GM19035 (cell line): ENCODE measurements around the gene CDH5.
"Not testable (repeated sequence)": the region's sequence is repeated elsewhere in the genome, so short reads cannot be mapped to it uniquely, and the experiment has no call there.

Experiments
- ATAC-seq: cut with Tn5 transposase; IDR thresholded peaks from one replicate; pipeline ENCODE4 v1.9.1; 2021; ENCODE audit not compliant: unreplicated experiment

The CDH5 gene

GRCh38 chr16:66366433-66367299 lies at the start of gene CDH5:
CDH5 (plus strand) TSS chr16:66366691; CDS start chr16:66379338, 12,647 bp downstream.
- no peak for ATAC-seq

- no peak for ATAC-seq
Measured at GRCh38 chr16:66318505-66318904, 48.0 kb upstream of the CDH5 start.

- ATAC-seq = no peak
Measured at GRCh38 chr16:66320774-66321173, 45.7 kb upstream of the CDH5 start.

GRCh38 chr16:66322174-66322573 lies 44.3 kb upstream of the CDH5 start:
- ATAC-seq = no peak

- ATAC-seq = no peak
Measured at GRCh38 chr16:66324815-66325515, 41.5 kb upstream of the CDH5 start.

- ATAC-seq = no peak
Measured at GRCh38 chr16:66325717-66326376, 40.6 kb upstream of the CDH5 start.

- ATAC-seq = no peak
Measured at GRCh38 chr16:66326991-66327513, 39.4 kb upstream of the CDH5 start.

GRCh38 chr16:66328282-66328681 lies 38.2 kb upstream of the CDH5 start:
- no peak for ATAC-seq

- ATAC-seq = not testable (repeated sequence)
Measured at GRCh38 chr16:66331464-66331863, 35.0 kb upstream of the CDH5 start.

- ATAC-seq = no peak
Measured at GRCh38 chr16:66332634-66333610, 33.6 kb upstream of the CDH5 start.

- ATAC-seq = no peak
Measured at GRCh38 chr16:66334853-66335574, 31.5 kb upstream of the CDH5 start.

- no peak for ATAC-seq
Measured at GRCh38 chr16:66335704-66336329, 30.7 kb upstream of the CDH5 start.

- no peak for ATAC-seq
Measured at GRCh38 chr16:66337463-66338188, 28.9 kb upstream of the CDH5 start.

- ATAC-seq = no peak
Measured at GRCh38 chr16:66342294-66342900, 24.1 kb upstream of the CDH5 start.

GRCh38 chr16:66344533-66345145 lies 21.9 kb upstream of the CDH5 start:
- no peak for ATAC-seq

GRCh38 chr16:66346221-66346620 lies 20.3 kb upstream of the CDH5 start:
- no peak for ATAC-seq

GRCh38 chr16:66352304-66352703 lies 14.2 kb upstream of the CDH5 start:
- ATAC-seq = no peak

- no peak for ATAC-seq
Measured at GRCh38 chr16:66353055-66353454, 13.4 kb upstream of the CDH5 start.
